ENCODE measurements around the gene OIP5.
"Not testable (repeated sequence)": the region's sequence is repeated elsewhere in the genome, so short reads cannot be mapped to it uniquely, and the experiment has no call there.

OIP5 gene

GRCh38 chr15:41279535-41280283, 52.7 kb downstream of the OIP5 start:
- DNase-seq (ENCODE audit: low read depth, low spot score): no peak
- in situ Hi-C loops (cut with HindIII; ENCODE audit: low sequenced_read_pairs): no loop called here
- no peak for TF ChIP-seq CTCF (IDR thresholded peaks at IDR 0.05; ENCODE audit: low read depth, low read length)
- H3K4me3 ChIP-seq (ENCODE audit: low read depth, low read length): no peak overlapping the region

- no peak for TF ChIP-seq CTCF (IDR thresholded peaks at IDR 0.05; ENCODE audit: low read depth, low read length)
- H3K4me3 ChIP-seq (ENCODE audit: low read depth, low read length): no peak overlapping the region
- DNase-seq (ENCODE audit: low read depth, low spot score): no peak
- in situ Hi-C loops (cut with HindIII; ENCODE audit: low sequenced_read_pairs): no loop called here
These were observed 54.1 kb downstream of the OIP5 start for GRCh38 chr15:41278319-41278718.

GRCh38 chr15:41276831-41277230, 55.6 kb downstream of the OIP5 start:
- no peak for DNase-seq (ENCODE audit: low read depth, low spot score)
- in situ Hi-C loops (cut with HindIII; ENCODE audit: low sequenced_read_pairs): no loop called here
- no peak overlapping the region for H3K4me3 ChIP-seq (ENCODE audit: low read depth, low read length)
- no peak for TF ChIP-seq CTCF (IDR thresholded peaks at IDR 0.05; ENCODE audit: low read depth, low read length)

GRCh38 chr15:41269887-41270286, 62.5 kb downstream of the OIP5 start:
- in situ Hi-C loops (cut with HindIII; ENCODE audit: low sequenced_read_pairs): no loop called here
- no peak for DNase-seq (ENCODE audit: low read depth, low spot score)
- H3K4me3 ChIP-seq (ENCODE audit: low read depth, low read length): no peak overlapping the region
- TF ChIP-seq CTCF (IDR thresholded peaks at IDR 0.05; ENCODE audit: low read depth, low read length): no peak

- no peak for DNase-seq (ENCODE audit: low read depth, low spot score)
- no peak overlapping the region for H3K4me3 ChIP-seq (ENCODE audit: low read depth, low read length)
- TF ChIP-seq CTCF (IDR thresholded peaks at IDR 0.05; ENCODE audit: low read depth, low read length): no peak
- in situ Hi-C loops (cut with HindIII; ENCODE audit: low sequenced_read_pairs): no loop called here
These were observed 68.5 kb downstream of the OIP5 start for GRCh38 chr15:41263891-41264351.

GRCh38 chr15:41262571-41262970, 69.8 kb downstream of the OIP5 start:
- H3K4me3 ChIP-seq (ENCODE audit: low read depth, low read length): no peak overlapping the region
- TF ChIP-seq CTCF (IDR thresholded peaks at IDR 0.05; ENCODE audit: low read depth, low read length): no peak
- in situ Hi-C loops (cut with HindIII; ENCODE audit: low sequenced_read_pairs): no loop called here
- DNase-seq (ENCODE audit: low read depth, low spot score): no peak

- DNase-seq (ENCODE audit: low read depth, low spot score); in situ Hi-C loops (cut with HindIII; ENCODE audit: low sequenced_read_pairs); H3K4me3 ChIP-seq (ENCODE audit: low read depth, low read length): not testable (repeated sequence)
These were observed 71.5 kb downstream of the OIP5 start for GRCh38 chr15:41260924-41261323.

All from astrocyte of the spinal cord (primary cell).